SHP77 (cell line): ENCODE measurements around the gene TEX35.
"Not testable (repeated sequence)": the region's sequence is repeated elsewhere in the genome, so short reads cannot be mapped to it uniquely, and the experiment has no call there.

Source experiments
- DNase-seq, 2 experiments: peaks; one replicate each; lab custom pipeline; 2025; lab: John Stamatoyannopoulos, UW

Gene TEX35

DNA sequence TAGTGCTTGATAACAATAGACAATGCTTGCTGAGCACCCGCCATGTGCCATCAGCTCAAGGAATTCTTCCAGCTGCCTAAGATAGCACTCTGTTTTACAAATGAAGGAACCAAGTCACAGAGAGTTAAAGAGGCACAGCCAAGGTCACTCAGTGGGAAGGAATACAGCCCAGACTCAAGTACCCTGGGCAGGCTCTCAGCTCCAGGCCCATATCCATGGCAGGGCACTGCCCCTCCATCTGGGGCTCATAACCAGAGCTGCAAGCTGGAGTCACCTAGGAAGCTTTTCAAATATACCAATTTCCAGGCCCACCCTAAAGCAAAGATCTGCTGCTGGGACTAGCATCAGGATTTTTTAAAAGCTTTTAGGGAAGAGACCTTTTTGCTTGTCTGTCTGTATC is 17.8 kb upstream of the TEX35 start:
- no peak for DNase-seq

DNA sequence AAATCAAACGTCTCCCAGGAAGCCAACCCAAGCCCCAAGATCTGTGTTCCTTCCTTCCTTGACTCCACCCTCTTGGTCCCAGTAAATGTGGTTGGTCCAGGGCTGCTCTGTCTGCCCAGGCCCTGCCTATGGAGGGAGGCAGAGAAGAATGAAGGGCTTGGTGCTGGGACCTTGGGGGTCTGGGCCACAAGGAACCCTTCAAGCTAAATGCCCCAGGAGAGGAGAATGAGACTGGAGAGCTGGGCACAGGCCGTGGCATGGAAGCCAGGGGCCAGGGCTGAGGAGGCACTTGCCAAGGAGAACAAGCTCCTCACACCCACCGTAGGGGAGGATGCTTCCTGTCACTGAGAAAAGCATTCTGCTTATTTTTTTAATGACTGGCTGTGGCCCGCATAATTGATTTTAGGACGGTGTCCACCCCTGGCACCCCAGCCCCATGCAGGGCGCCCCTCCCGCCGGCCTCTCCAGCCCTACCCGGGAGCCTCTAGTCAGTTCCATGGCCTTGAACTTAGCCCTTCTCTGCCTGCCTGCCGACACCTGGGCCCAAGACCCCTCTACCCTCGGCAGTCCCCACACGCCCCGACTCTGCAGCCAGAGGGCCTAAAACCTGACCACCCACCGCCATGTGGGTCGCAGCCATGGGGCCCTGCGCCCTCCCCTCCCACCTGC is 17.0 kb upstream of the TEX35 start:
- DNase-seq = no peak

DNA sequence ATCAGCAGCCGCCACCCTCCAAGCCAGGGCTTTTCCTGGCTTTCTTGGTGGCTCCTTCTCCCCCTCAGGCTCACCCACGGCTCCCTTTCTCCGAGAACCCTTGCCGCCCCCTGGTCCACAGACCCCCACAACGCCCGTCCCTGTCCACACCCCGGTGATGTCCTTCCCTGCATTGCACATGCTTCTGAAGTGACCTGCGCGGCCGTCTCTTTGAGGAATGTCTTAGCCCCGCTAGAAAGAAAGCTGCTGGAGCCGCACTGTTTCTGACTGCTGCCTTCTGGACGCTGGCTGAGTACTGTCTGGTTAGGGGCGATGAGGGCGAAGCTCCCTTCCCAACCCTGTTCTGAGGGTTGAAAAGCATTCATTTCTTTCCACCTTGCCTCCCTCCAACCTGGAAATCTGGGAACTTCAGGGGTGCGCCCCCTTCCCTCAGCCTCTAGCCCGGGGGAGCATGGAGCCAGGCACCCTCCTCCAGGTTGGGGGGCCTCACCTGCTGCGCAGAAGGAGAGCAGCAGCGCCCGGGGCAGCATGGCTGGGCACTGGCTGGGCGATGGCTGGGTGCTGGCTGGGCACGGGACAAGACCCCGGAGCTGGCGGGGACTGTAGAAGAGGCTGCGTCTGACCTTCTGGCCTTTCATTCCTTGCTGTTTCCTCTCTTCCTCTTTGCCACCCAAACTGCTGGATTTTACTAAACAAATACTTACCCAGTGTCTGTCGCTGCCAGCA is 16.3 kb upstream of the TEX35 start, which contains the start of gene CLEC20A:
CLEC20A (minus strand) TSS at position 555 of the 726 bp plus-strand sequence; CDS start at position 530, 25 bp downstream.
- no peak for DNase-seq

DNA sequence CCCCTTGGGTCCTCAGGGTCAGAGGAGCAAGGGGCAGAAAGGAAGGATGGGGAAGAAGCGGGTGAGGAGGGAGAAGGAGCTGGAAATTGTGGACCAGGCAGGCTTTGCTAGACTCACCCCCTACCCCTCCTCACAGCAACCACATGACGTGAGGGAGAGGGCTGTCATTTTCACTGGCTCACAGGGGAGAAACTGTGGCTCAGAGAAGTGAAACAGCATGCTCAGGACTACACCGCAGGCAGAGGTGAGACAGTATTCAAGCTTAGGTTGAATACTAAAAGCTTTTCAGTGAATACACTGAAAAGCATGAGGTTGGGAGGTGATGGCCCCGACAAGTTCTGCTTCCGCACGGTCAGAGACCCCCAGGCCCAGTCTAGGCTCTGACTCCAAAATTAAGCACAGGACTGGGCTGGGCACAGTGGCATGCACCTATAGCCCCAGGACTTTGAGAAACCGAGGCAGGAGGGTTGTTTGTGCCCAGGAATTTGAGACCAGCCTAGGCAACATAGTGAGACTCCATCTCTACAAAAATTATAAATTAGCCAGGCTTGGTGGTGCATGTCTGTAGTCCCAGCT is 14.9 kb upstream of the TEX35 start:
- no peak for DNase-seq

DNA sequence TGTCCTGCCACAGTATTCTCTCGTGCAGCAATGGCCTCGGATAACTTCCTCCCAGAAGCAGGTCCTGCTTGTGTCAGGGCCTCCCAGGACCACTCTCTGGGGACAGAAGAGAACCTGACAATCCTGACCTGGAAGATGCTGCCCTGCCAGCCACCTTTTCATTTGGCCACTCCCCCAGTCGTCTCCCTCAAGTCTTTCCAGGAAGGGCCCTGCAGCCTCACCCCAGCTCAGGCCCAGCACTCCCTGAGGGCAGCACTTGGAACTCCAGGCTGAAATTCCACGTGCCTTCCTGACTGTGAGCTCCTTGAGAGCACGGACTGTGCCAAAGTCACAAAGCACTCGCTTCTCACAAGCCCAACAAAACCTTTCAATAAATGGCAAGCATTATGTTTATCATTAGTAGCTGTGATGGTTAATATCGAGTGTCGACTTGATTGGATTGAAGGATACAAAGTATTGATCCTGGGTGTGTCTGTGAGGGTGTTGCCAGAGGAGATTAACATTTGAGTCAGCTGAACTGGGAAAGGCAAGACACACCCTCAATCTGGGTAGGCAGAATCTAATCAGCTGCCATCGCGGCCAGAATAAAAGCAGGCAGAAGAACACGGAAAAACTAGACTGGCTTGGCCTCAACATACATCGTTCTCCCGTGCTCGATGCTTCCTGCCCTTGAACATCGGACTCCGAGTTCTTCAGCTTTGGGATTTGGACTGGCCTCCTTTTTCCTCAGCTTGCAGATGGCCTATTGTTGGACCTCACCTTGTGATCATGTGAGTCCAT is 13.8 kb upstream of the TEX35 start:
- no peak for DNase-seq

DNA sequence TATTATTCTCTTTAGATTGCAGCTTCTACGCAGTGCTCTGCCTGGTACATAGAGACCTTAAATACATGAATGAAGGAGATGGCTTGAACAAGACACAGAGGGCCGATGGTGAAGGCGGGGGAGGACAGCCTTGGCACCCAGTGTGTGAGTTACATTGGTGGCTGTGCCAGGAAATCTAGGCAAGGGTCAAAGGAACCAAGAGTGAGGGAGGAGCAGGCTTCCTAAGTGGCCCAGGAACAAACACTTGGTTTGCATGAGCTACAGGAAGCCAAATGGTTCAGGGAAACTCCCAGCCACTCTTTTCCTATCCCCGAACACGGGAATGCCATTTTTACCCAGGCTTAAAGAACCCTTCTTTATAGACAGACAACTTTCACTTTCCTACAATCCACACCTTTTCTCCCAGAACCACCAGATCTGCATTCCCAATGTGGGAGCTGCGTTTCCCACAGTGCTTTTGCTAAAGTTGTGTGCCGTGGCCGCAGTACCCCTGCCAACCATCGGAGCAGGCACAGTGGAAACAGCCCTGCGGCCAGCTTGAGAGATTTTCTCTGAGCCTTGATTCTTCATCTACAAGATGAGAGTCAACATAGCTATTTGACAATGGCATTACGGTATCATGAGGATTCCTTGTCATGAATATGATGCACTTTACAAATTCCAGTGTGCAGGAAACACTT is 12.7 kb upstream of the TEX35 start:
- peak in 1 of 2 experiments; percentile 28 for DNase-seq

DNA sequence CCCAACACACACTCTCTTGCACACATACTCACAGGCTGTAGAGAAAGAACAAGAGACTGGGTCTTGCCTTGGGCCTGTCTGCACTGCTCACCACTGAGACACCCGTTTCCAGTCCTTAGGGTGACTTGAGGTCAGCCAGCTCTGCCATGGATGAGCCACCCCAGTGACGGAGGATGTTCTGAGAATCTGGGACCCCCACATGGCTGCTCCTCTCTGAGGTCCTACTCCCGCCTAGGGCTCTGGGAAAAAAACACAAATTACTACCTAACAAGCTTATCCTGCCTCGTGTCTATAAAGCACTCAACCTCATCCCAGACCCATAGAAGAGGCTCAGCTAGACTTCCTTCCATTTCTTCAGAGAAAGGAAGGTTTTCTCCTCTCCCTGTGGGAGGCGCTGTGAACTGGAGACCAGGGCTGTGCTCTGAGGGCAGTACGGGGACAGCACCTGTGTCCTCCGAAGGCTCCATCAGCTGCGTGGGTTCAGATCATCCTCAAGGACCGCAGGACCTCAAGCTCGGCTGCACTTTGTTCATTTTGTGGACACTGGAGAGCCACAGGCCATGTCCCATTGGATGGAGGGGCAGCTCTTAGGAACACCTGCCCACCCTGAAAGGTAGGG is 11.9 kb upstream of the TEX35 start:
- DNase-seq = no peak

DNA sequence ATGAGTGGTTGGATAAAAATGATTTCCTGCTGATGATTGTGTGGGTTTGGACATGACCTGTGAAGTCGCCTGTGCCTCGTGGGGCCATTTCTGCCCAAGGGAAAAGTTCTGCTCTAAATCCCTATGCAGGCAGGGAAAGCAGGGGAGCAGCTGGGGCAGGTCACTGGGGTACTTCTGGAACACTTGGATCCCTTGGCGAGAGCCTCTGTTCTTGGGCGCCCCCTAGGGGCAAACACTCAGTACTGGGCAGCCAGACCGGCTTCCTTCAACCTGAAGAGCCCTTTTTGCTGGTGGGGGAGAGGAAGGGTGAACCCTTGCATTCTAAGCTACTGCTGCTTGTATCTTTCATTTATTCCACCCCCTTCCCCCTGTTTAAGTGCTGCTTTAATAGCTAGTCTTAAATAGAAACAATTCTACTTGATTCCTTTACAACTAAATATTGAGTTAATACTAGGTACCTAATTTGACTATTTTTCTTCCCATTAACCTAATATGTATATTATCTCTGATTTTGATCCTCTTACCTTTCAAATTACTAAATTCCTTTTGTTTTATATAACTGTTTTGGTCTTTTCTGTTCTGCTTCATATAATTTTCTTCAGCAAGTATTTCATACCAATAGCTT is 11.1 kb upstream of the TEX35 start:
- DNase-seq = peak; percentile 38 to 73

DNA sequence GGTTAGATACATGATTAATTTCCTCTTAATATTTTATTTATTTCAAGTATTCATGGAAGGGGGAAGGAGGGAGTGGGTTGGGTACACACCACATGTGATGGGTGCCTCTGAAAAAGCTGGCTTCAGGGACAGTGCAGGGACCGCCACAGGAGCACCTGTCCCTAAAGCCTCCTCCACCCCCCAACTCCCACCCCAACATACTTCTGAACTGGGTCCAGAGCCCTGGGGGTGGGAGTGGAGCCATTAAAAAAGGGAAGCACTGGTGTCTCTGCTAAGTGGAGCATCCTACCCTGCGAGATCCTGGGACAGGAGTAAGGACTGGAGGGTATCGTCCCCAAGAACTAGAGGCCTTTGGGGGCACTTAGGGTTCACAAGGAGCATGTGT is 10.6 kb upstream of the TEX35 start:
- no peak for DNase-seq

DNA sequence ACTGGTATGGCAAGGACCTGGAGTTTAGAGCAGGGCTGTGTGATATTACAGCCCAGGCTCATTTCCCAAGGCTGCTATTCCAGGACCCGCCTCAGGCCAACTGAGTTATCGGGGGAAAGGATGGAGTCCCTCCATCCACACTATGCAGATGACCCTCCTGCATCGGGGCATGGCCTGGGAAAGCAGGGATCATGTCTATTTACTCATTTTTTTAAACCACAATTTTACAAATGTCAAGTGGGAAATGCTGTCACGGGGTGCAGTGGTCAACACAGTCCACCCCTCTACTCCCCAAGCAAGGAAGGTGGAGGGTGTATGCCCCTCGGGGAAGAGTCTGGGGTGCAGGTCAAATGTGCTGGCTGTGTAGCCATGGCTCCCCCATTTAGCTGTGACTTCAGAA is 10.1 kb upstream of the TEX35 start:
- no peak for DNase-seq

DNA sequence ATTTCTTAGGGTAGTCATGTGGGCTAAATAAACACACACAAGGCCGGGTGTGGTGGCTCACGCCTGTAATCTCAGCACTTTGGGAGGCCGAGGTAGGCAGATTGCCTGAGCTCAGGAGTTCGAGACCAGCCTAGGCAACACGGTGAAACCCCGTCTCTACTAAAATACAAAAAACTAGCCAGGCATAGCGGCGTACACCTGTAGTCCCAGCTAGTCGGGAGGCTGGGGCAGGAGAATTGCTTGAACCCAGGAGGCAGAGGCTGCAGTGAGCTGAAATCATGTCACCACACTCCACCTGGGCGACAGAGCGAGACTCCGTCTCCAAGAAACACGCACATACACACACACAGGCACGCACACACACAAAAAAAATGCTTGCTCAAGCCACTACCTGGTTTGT is 9.6 kb upstream of the TEX35 start:
- DNase-seq = not testable (repeated sequence)

DNA sequence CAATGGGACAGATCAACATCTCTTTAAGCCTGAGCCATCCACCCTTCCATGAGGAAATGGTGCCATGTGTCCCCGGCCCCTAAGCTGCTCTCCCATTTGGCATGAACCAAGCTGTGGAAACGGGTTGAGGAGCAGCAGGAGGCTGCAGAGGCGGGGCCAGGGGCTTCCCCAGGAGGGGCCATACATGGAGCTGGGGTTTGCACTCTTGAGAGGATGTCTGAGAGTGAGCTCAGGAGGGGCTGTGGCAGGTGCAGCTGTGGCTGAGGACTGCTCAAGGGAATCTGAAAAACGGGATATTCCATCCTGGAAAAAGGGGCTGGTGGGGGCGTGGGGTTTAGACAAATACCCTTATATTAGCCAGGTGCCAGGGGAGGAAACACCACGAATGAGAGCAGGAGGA is 9.1 kb upstream of the TEX35 start:
- DNase-seq = no peak

DNA sequence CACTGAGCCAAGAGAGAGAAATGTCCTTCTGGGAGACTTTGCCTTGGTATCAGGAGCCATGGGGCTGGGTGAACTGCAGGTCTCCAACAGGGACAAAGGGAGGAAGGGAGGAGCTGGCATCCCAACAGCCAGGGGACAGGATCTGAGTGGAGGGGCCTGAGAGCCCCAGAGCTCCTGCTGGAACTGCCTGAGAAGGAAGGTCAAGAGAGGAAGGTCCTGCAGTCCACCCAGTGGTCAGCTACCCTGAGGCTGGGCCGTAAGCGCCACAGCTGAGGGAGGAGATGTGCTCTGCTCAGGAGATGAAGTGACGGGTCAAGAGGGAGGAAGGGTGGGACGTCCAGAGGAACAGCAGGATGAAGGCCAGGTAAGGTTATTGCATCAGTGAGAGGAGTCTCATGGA is 8.6 kb upstream of the TEX35 start:
- DNase-seq = no peak

DNA sequence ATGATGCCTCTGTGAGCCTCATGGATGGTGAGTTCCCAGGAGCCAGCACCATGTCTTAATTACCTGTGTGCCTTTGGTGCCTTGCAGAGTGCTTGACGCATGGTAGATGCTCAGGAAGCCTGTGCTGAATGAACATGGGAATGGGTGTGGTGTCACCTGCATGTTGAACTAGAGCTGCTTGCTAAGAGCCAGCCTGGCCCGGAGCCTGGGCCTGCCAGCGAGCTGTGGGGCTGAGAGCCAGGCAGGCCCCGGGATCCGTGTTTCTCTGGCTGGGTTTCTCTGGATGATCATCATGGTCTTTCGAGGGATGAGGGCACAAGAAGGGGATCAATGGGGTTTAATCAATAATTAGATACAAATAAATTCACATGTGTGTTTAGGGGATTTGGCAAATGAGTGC is 6.7 kb upstream of the TEX35 start:
- no peak for DNase-seq

DNA sequence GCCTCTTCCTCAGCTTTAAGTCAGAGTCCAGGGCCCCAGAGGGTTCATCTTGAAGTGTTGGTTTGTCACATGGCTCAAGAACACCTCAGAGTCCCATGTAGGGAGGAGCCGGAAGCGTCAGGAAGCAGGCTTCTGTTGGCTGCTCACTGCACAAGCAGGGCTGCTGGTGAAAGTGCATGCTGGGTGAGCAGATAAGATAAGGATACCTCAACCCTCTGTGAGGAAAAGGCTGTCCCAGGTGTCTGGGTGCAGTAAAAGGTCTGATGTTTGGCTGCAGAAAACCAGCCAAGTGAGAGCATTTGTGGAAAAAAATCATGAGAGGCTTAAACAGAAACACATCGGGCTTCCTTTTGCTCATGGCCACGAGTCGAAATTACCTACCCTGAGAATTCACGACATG is 6.2 kb upstream of the TEX35 start:
- DNase-seq = no peak

DNA sequence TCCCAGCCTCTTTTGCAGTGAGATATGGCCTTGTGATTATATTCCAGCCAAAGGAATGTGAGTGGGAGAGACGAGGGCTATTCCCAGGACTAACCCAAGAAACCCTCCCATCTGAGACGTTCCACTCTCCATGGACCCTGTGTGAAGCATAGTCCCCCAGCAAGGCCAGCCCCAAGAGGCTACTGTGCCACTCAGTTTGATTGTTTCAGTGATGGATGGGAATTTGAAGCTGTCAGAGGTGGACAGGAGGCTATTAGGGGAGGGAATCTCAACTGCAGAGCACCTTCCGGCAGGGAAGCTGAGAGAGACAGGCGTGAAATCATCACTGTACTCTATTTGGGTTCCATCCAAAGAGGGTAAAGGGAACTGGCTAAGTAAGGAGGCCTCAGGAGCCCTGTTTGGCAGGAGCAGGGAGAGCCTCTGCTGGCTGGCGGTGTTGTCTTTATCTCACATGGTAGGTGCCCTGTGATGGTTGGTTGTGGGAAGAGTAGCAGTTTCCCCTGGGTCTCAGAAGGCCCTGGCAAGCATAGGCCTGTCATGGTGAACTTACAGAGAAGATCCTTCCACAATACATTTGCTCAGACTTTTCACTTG is 3.4 kb upstream of the TEX35 start:
- DNase-seq = no peak

DNA sequence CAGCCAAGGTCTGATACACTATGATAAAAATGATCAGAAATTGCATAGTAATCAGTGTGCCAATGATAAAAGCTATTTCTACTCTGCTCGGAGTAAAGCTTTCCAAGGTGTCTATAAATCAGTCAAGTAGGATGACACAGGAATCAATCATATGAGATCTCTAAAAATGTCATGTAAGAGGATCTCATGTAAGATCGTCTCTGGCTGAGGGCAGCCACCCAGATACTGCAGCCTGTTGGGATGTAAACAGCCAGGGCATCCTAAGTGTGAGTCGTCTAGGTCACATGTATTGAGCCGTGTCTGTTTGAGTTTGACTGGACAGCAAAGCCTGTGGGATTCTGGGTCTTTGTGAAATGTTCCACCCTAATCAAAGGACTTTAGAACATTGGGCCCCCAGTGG is 2.8 kb upstream of the TEX35 start:
- DNase-seq = no peak

DNA sequence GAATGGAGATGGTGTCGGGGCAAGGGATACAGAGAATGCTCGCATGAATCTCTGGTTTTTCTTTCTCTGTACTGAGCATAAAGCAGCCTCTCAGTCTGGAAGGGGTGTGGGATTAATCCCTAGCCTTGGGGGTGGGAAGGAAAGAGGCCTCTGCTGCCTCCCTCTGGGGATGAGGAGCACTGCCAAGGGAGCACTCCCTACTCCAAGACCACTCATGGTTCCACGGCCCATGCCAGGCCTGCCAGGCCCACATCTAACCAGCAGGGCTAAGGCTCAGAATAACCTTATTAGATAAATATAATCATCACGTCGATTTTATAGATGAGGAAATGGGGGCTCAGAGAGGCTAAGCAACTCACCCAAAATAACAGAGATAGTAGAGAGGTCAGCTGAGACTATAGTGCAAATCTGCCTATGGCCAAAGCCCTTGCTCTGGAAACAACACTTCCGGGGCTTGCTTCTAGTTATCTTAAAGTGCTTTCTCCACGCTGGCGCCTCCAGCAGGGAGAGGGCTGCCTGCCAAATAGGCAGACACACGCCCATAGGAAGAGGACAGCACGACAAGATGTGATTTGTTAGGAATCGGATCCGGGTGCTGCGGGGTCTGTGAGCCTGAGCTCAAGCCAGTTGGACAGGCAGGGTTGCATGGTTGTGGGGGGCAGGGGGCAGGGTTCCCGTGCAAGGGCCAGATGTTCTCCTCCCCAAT is 522 bp downstream of the TEX35 start:
- peak in 1 of 2 experiments; percentile 11 for DNase-seq

DNA sequence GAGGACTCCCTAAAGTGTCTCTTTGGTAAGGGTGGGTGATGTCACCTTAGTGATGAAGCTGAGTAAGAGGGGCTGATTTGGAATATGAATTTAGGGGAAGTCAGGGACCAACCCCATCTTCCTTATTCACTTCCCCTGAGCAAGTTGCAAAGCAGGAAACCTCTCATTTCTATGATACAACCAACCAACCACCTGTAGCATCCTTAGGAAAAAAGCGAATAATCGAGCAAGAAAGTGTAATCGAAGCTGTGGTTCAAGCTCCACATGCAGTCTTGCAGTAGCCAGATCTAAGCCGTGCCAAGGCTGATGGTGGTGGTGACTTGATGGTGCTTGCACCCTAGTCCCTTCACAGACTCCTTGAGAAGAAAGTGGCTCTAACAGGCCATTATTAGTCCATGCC is 3.2 kb downstream of the TEX35 start:
- no peak for DNase-seq

DNA sequence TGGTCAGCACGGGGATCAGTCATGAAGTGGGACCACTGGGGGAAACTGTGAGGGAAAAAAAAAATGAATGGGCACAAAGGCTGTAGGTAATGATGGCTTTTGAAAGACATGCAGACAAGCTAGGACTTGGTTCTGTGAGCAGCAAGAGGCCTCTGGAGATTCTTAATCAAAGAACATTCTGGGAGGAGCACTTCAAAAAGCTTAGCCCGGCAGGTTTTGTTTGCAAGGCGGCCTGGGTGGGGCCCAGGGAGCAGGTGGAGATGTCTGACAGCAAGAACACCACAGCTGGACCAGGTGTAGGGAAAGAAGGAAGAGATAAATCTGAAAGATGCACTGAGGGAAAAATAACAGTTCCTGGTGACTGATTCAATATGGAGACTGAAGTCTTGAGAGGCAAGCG is 6.0 kb downstream of the TEX35 start:
- DNase-seq = no peak
